PC-9 (cell line): ENCODE results near the gene MBTPS2.

Source experiments
- EZH2 ChIP-seq: fragments of 200-600 bp; sonication (generic); IDR thresholded peaks from 2 replicates; pipeline ENCODE4 v1.8.0; 2017; ENCODE audit warnings: antibody characterized with exemption, low read depth
- TF ChIP-seq, protein P1 (sequence below): fragments of 200-600 bp; sonication (generic); conservative IDR thresholded peaks from 2 replicates; pipeline ENCODE4 v1.6.1; 2017; ENCODE audit warnings: mixed run types, antibody characterized with exemption, mild to moderate bottlenecking, moderate library complexity

DNA sequence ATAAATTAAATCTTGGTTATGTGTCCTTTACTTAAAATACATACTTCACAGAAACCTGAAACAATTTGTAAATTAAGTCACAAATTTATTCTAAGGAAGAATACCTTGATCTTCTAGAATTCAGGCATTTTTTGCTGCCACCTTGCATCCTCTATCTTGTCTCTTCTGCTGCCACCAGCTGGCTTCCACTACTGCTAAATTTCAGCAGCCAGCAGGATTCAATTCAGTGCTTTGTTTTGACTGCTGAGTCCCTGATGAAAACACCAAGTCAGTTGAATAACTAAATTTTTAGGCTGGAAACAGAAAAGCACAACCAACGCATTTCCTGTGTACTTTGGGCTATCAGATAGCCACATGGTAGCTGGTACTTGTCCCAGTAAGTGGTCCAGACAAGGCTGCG, 2.4 kb upstream of the MBTPS2 start:
- TF ChIP-seq, protein P1, sequence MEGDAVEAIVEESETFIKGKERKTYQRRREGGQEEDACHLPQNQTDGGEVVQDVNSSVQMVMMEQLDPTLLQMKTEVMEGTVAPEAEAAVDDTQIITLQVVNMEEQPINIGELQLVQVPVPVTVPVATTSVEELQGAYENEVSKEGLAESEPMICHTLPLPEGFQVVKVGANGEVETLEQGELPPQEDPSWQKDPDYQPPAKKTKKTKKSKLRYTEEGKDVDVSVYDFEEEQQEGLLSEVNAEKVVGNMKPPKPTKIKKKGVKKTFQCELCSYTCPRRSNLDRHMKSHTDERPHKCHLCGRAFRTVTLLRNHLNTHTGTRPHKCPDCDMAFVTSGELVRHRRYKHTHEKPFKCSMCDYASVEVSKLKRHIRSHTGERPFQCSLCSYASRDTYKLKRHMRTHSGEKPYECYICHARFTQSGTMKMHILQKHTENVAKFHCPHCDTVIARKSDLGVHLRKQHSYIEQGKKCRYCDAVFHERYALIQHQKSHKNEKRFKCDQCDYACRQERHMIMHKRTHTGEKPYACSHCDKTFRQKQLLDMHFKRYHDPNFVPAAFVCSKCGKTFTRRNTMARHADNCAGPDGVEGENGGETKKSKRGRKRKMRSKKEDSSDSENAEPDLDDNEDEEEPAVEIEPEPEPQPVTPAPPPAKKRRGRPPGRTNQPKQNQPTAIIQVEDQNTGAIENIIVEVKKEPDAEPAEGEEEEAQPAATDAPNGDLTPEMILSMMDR: no peak
- TF ChIP-seq EZH2: no peak
